Measurements from ENCODE around the gene SOX13. TPM values are rescaled to one million over a fixed set of nuclear protein-coding genes. Genes with fewer than 3 reads are reported as not detected.

Gene SOX13
- total and polyA plus RNA-seq, 7 experiments from 2014 or later, result 0.24 to 10.1 (median 0.85) TPM; not detected in 2

DNA sequence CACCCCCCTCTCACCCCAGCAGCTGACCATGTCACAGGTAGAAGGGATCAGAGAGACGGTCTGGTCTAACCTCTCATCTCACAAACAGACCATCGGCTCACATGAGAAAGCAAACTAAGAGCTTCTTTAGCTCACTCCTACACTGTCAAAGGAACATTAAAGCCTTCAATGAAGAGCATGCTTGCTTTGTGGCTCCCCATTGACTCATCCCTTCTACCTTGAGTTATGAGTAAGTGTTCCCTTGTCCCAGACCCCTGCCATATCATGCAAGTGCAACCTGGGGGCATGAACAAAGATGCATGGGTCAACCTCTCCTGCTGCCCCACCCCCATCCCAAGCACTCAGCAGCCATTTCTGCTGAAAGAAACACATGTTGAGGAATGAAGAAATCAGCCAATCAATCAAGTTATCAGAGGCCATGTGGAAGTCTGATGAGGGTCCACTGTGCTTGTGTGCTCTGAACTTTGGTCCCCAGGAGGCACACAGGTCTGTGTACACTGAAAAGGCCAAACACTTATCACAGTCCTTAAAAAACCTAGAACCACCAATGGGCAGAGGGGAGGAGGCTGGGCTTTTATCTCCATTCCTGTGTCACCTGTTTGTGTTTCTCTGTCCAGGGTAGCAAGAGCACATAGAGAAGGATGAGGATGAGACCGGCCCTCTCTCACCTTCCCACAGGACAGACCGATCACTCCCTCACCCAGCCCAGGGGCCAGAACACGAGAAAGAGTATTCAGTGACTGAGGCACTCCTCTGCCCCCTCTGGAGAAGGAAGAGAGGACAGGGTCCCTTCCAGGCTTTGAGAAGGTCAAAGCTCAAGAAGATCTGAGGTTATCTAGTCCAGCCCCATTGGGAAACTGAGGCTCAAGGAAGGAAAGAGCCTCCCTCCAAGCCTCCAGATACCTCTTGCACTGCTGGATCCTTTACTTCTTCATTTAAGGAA lies 69.4 kb downstream of the SOX13 start:
- ChIA-PET CTCF (interaction anchor here (1.4 kb wide), 1 partner anchor 13 kb away, joined by 3 read pairs; no protein-coding TSS in a partner anchor), POLR2A (no interaction called here)
- H3K27me3 Mint-ChIP-seq, result peaks cover 0 to 4% (median 0%) of the 10 kb centered on the region in 5 donors
- H3K27me3 ChIP-seq (ENCODE audit: control insufficient read depth in 2 of 2, insufficient read depth in 2 of 2, low read length in 2 of 2), result no peaks in the 10 kb centered on the region
- no peaks in the 10 kb centered on the region for H3K9me3 ChIP-seq (ENCODE audit: control insufficient read depth in 2 of 3, low read length in 3 of 3)
- H3K4me1 ChIP-seq (ENCODE audit: control insufficient read depth in 2 of 2, insufficient read depth in 2 of 2, low read length in 2 of 2), result no peaks in the 10 kb centered on the region
- H3K4me3 ChIP-seq (ENCODE audit: low read length), result no peak overlapping the region
- DNase-seq, result no peak
- no peak for ATAC-seq
- H3K4me3 Mint-ChIP-seq, result no peak overlapping the region
- peaks cover 0 to 6% (median 0%) of the 10 kb centered on the region in 3 experiments for H3K36me3 ChIP-seq (ENCODE audit: control insufficient read depth in 2 of 3, insufficient read depth in 3 of 3, low read length in 3 of 3)
- H3K9me3 Mint-ChIP-seq, result no peaks in the 10 kb centered on the region
- intact Hi-C loops (cut with micrococcal nuclease), result no loop called here
- peaks cover 0 to 24% (median 6%) of the 10 kb centered on the region in 5 donors for H3K36me3 Mint-ChIP-seq
- no peaks in the 10 kb centered on the region for H3K4me1 Mint-ChIP-seq
- no peak overlapping the region for H3K27ac Mint-ChIP-seq
- no peak overlapping the region for H3K27ac ChIP-seq (ENCODE audit: low read depth, low read length)

DNA sequence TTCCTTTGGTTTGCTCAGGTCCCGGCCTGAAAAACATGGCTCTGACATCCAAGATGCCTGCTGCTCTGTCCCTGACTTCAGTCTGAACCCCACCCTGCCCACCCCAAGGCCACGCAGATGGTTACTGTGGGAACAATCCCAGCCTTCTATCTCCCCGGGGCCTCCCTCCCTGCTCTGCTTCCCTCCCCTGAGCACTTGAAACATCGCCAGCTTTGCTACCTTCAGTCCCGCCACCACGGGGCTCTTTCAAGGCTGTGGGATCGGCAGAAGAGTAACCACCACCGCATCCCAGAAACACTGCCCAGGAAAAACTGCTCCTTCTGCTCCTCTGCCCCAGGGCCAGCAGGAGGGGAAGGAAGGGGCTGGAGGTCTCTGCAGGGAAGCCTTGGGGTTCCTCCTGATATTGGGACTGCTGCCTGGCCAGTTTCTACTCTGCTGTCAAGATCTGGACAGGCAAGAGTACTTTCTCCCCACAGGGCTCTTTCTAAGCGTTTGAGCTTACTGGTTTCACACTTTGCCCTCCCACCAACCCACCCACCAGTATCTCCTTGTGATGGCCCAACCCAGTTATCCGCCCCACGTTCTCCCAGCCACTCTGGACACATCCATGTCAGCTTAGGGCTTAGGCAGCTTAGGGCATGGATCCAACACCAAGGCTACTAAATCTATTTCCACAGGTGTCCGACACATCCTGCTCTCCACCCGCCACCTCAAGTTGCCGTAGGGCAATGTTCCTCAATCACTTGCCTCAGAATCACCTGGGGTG lies 70.5 kb downstream of the SOX13 start:
- H3K4me3 ChIP-seq (ENCODE audit: low read length), result no peak overlapping the region
- peaks cover 0 to 3% (median 0%) of the 10 kb centered on the region in 3 experiments for H3K36me3 ChIP-seq (ENCODE audit: control insufficient read depth in 2 of 3, insufficient read depth in 3 of 3, low read length in 3 of 3)
- no peaks in the 10 kb centered on the region for H3K4me1 ChIP-seq (ENCODE audit: control insufficient read depth in 2 of 2, insufficient read depth in 2 of 2, low read length in 2 of 2)
- ATAC-seq (no peak), DNase-seq (no peak)
- H3K27ac ChIP-seq (ENCODE audit: low read depth, low read length), result no peak overlapping the region
- POLR2A ChIA-PET, result no interaction called here
- no peaks in the 10 kb centered on the region for H3K9me3 ChIP-seq (ENCODE audit: control insufficient read depth in 2 of 3, low read length in 3 of 3)
- Mint-ChIP-seq H3K4me1 (no peaks in the 10 kb centered on the region), H3K27me3 (peaks cover 0 to 4% (median 0%) of the 10 kb centered on the region in 5 donors), H3K9me3 (no peaks in the 10 kb centered on the region), H3K36me3 (peaks cover 0 to 24% (median 6%) of the 10 kb centered on the region in 5 donors), H3K4me3 (no peak overlapping the region), H3K27ac (no peak overlapping the region)
- intact Hi-C loops (cut with micrococcal nuclease), result no loop called here
- CTCF ChIA-PET, result interaction anchor here (0.6 kb wide), 1 partner anchor 10 kb away, joined by 3 read pairs; no protein-coding TSS in a partner anchor
- H3K27me3 ChIP-seq (ENCODE audit: control insufficient read depth in 2 of 2, insufficient read depth in 2 of 2, low read length in 2 of 2), result no peaks in the 10 kb centered on the region

DNA sequence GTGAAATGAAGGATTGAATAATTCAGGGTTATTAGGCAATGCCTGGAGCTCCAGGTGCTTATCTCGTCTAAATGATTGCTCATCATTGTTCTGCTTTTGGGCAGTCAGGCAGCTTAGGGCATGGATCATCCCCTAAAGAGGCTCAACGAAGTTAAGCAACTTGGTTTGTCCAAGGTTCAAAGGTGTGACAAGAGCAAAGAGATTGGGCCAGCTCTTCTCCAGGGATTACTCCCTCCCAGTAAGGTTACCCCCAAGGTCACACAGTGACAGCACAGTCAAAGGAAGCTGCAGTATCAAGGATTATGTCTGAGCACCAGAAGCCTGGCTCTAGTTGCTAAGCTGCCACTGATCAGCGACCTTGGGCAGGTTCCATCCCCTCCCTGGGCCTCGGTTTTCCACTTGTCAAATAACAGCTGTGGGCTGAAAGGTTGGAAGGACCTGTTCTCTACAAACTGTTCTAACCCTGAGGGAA lies 72.2 kb downstream of the SOX13 start:
- no peak overlapping the region for H3K4me3 ChIP-seq (ENCODE audit: low read length)
- Mint-ChIP-seq H3K36me3 (peaks cover 0 to 17% (median 3%) of the 10 kb centered on the region in 5 donors), H3K27me3 (peaks cover 0 to 7% (median 0%) of the 10 kb centered on the region in 5 donors), H3K4me3 (no peak overlapping the region), H3K4me1 (peaks cover 0 to 8% (median 3%) of the 10 kb centered on the region in 7 donors), H3K27ac (no peak overlapping the region), H3K9me3 (no peaks in the 10 kb centered on the region)
- H3K4me1 ChIP-seq (ENCODE audit: control insufficient read depth in 2 of 2, insufficient read depth in 2 of 2, low read length in 2 of 2), result no peaks in the 10 kb centered on the region
- H3K27ac ChIP-seq (ENCODE audit: low read depth, low read length), result no peak overlapping the region
- DNase-seq (no peak), ATAC-seq (no peak)
- H3K27me3 ChIP-seq (ENCODE audit: control insufficient read depth in 2 of 2, insufficient read depth in 2 of 2, low read length in 2 of 2), result no peaks in the 10 kb centered on the region
- intact Hi-C loops (cut with micrococcal nuclease), result no loop called here
- no peaks in the 10 kb centered on the region for H3K36me3 ChIP-seq (ENCODE audit: control insufficient read depth in 2 of 3, insufficient read depth in 3 of 3, low read length in 3 of 3)
- CTCF ChIA-PET, result no interaction called here
- H3K9me3 ChIP-seq (ENCODE audit: control insufficient read depth in 2 of 3, low read length in 3 of 3), result no peaks in the 10 kb centered on the region
- POLR2A ChIA-PET, result no interaction called here

DNA sequence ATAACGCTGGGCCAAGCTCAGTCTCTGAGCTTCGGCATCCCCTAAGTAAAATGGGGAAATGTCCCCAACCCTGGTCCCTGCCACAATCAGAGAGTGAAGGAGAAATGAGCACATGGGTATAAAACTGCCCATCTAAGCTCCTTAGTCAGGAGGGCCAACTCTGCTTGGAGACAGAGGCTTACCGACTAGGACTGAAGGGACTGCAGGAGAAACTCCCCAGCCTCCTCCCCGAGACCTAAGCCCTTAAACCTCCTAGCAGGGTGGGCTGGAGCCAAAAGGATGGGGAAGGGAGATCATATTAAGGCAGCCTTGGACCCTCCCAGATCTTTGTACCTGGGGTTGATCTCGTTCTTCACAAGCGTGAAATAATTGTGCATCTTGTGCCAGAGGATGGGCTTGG lies 73.4 kb downstream of the SOX13 start:
- peak overlapping the region in 1 of 9 donors; percentile 62 for H3K27ac Mint-ChIP-seq
- H3K4me3 ChIP-seq (ENCODE audit: low read length), result no peak overlapping the region
- peaks cover 0 to 10% (median 0%) of the 10 kb centered on the region in 5 donors for H3K36me3 Mint-ChIP-seq
- ChIA-PET POLR2A (no interaction called here), CTCF (no interaction called here)
- intact Hi-C loops (cut with micrococcal nuclease), result no loop called here
- H3K27me3 ChIP-seq (ENCODE audit: control insufficient read depth in 2 of 2, insufficient read depth in 2 of 2, low read length in 2 of 2), result no peaks in the 10 kb centered on the region
- H3K4me1 ChIP-seq (ENCODE audit: control insufficient read depth in 2 of 2, insufficient read depth in 2 of 2, low read length in 2 of 2), result no peaks in the 10 kb centered on the region
- H3K4me1 Mint-ChIP-seq, result peaks cover 2 to 13% (median 8%) of the 10 kb centered on the region in 7 donors
- H3K4me3 Mint-ChIP-seq, result no peak overlapping the region
- peaks cover 0 to under 1% (median 0%) of the 10 kb centered on the region in 3 experiments for H3K36me3 ChIP-seq (ENCODE audit: control insufficient read depth in 2 of 3, insufficient read depth in 3 of 3, low read length in 3 of 3)
- peaks cover 0 to 17% (median 0%) of the 10 kb centered on the region in 5 donors for H3K27me3 Mint-ChIP-seq
- no peaks in the 10 kb centered on the region for H3K9me3 ChIP-seq (ENCODE audit: control insufficient read depth in 2 of 3, low read length in 3 of 3)
- ATAC-seq (no peak), DNase-seq (no peak)
- H3K27ac ChIP-seq (ENCODE audit: low read depth, low read length), result no peak overlapping the region
- H3K9me3 Mint-ChIP-seq, result no peaks in the 10 kb centered on the region

DNA sequence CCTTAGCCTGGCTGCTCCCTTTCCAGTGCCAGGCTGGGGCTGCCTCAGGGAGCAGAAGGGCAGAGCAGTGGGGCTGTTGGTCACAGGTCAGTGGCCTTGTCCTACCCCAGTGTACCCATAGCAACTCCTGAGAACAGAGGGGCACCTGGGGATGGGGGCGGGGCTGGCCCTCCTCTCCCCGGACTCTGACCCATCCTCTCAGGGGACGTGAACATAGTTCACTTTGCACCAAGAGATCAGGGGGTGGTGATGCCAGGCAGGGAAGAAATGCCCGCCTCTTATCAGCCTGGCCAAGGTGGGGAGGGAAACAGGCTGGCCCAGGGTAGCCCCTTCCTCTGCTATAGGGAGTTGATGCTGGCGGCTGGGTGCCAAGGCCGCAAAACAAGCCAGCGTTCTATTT lies 74.0 kb downstream of the SOX13 start:
- DNase-seq (no peak), ATAC-seq (no peak)
- peaks cover 0 to 5% (median 0%) of the 10 kb centered on the region in 3 experiments for H3K36me3 ChIP-seq (ENCODE audit: control insufficient read depth in 2 of 3, insufficient read depth in 3 of 3, low read length in 3 of 3)
- peaks cover 0 to 10% (median 0%) of the 10 kb centered on the region in 5 donors for H3K36me3 Mint-ChIP-seq
- POLR2A ChIA-PET, result no interaction called here
- no peaks in the 10 kb centered on the region for H3K27me3 ChIP-seq (ENCODE audit: control insufficient read depth in 2 of 2, insufficient read depth in 2 of 2, low read length in 2 of 2)
- H3K4me1 ChIP-seq (ENCODE audit: control insufficient read depth in 2 of 2, insufficient read depth in 2 of 2, low read length in 2 of 2), result no peaks in the 10 kb centered on the region
- peaks cover 0 to 17% (median 0%) of the 10 kb centered on the region in 5 donors for H3K27me3 Mint-ChIP-seq
- no peak overlapping the region for H3K4me3 Mint-ChIP-seq
- H3K27ac ChIP-seq (ENCODE audit: low read depth, low read length), result no peak overlapping the region
- no peaks in the 10 kb centered on the region for H3K9me3 ChIP-seq (ENCODE audit: control insufficient read depth in 2 of 3, low read length in 3 of 3)
- no peak overlapping the region for H3K4me3 ChIP-seq (ENCODE audit: low read length)
- peaks cover 2 to 13% (median 8%) of the 10 kb centered on the region in 7 donors for H3K4me1 Mint-ChIP-seq
- intact Hi-C loops (cut with micrococcal nuclease), result no loop called here
- H3K9me3 Mint-ChIP-seq, result no peaks in the 10 kb centered on the region
- CTCF ChIA-PET, result no interaction called here
- peak overlapping the region in 1 of 9 donors; percentile 54 for H3K27ac Mint-ChIP-seq

DNA sequence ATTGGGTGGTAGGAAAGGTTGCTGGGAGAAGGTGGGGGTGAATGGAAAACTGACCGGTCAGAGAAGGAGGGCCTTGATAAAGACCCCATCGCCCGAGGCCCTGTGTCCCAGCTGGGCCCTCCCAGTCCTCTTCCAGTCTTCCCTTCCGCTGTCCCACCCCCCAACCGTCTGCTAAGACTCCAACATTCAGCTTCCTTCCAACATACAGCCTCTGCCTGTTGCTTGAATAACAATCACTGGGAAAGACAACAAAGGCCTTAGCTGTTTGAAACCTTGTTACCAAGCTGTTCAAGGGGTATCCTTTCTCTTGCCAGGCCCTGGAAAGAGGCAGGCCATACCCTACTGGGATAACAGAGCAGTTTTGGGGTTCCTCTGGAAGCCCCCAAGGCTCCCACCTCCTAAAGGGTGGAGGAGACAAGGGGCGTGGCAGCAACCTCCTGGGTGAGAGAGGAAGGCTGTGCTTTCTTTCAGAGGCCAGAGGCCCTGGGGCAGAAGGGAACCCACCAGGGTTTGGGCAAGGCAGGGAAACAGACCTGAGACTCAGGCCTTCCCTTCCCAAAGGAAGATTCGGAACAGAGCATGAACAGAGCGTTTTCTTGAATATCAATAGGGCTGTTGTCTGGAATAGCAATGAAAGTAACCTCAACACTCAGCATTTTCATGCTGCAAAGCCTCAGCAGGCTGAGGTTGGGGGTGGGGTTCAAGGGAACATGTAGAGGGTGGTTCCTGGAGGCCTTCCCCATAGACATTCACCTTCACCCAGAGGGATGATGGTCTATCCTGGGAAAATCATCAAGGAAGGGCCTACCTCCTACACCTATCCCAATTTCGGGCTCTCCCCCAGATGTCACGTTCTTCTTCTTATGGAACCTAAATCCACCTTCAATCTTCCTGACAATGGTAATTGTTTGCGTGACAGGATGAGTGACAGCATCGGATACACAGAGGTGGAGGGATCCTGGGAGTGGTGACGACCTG lies 74.8 kb downstream of the SOX13 start:
- DNase-seq (no peak), ATAC-seq (no peak)
- ChIA-PET CTCF (no interaction called here), POLR2A (no interaction called here)
- peak overlapping the region in 1 of 9 donors; percentile 54 for H3K27ac Mint-ChIP-seq
- no peak overlapping the region for H3K4me3 ChIP-seq (ENCODE audit: low read length)
- no peaks in the 10 kb centered on the region for H3K27me3 ChIP-seq (ENCODE audit: control insufficient read depth in 2 of 2, insufficient read depth in 2 of 2, low read length in 2 of 2)
- H3K27me3 Mint-ChIP-seq, result peaks cover 0 to 23% (median 0%) of the 10 kb centered on the region in 5 donors
- H3K9me3 Mint-ChIP-seq, result no peaks in the 10 kb centered on the region
- H3K27ac ChIP-seq (ENCODE audit: low read depth, low read length), result no peak overlapping the region
- peaks cover 4% of the 10 kb centered on the region in 2 donors for H3K4me1 ChIP-seq (ENCODE audit: control insufficient read depth in 2 of 2, insufficient read depth in 2 of 2, low read length in 2 of 2)
- intact Hi-C loops (cut with micrococcal nuclease), result no loop called here
- H3K9me3 ChIP-seq (ENCODE audit: control insufficient read depth in 2 of 3, low read length in 3 of 3), result no peaks in the 10 kb centered on the region
- H3K36me3 ChIP-seq (ENCODE audit: control insufficient read depth in 2 of 3, insufficient read depth in 3 of 3, low read length in 3 of 3), result peaks cover 0 to 5% (median 0%) of the 10 kb centered on the region in 3 experiments
- H3K4me3 Mint-ChIP-seq, result no peak overlapping the region
- H3K36me3 Mint-ChIP-seq, result peaks cover 0 to 7% (median 0%) of the 10 kb centered on the region in 5 donors
- H3K4me1 Mint-ChIP-seq, result peaks cover 2 to 15% (median 8%) of the 10 kb centered on the region in 7 donors
